ENCODE data around the gene UTP15.

DNA sequence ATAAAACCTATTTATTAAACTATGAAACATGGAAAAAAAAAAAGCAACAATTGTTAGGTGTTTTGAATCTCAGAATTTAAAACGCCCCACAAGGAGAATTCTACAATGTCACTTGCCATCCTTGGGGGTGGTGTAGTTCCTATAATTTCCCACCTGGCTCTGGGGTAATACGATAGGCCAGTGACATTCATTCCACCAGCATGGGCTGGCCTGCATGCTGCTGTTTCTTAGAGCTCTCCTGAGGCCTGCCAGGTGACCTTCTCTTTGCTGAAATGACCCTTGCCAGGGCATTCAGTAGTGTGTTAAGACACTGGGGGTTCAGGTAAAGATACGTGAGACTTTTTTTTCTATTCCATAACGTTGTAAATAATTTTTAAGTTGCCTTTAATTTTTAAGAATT is 50.4 kb downstream of the UTP15 start:
- TF ChIP-seq, protein P1, sequence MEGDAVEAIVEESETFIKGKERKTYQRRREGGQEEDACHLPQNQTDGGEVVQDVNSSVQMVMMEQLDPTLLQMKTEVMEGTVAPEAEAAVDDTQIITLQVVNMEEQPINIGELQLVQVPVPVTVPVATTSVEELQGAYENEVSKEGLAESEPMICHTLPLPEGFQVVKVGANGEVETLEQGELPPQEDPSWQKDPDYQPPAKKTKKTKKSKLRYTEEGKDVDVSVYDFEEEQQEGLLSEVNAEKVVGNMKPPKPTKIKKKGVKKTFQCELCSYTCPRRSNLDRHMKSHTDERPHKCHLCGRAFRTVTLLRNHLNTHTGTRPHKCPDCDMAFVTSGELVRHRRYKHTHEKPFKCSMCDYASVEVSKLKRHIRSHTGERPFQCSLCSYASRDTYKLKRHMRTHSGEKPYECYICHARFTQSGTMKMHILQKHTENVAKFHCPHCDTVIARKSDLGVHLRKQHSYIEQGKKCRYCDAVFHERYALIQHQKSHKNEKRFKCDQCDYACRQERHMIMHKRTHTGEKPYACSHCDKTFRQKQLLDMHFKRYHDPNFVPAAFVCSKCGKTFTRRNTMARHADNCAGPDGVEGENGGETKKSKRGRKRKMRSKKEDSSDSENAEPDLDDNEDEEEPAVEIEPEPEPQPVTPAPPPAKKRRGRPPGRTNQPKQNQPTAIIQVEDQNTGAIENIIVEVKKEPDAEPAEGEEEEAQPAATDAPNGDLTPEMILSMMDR (IDR thresholded peaks at IDR 0.05): no peak
- TF ChIP-seq POLR2AphosphoS5 (IDR thresholded peaks at IDR 0.05): no peak
- TF ChIP-seq EP300 (IDR thresholded peaks at IDR 0.05): no peak

All from stomach (tissue), 4 donors.